SK-N-MC (cell line): ENCODE measurements around the gene FAM193B.
A peak's percentile ranks its signal among the peaks of the same experiment; 100 is the strongest.

ENCODE experiments used
- EZH2 ChIP-seq: fragments of 200-600 bp; sonication (generic); IDR thresholded peaks from one replicate; pipeline ENCODE4 v1.6.1; 2017; ENCODE audit warnings: antibody characterized with exemption
- FOXP2 ChIP-seq: optimal IDR thresholded peaks from 2 replicates; pipeline ENCODE3; 2011; ENCODE audit warnings: mild to moderate bottlenecking, moderate library complexity; ENCODE audit not compliant: insufficient read depth; ENCODE audit errors: extremely low read length, control extremely low read depth
- POLR2AphosphoS5 ChIP-seq: IDR thresholded peaks from 2 replicates; pipeline ENCODE4 v1.6.1; 2012; ENCODE audit warnings: mild to moderate bottlenecking, low read depth, low read length, borderline replicate concordance

GRCh38 chr5:177557041-177557647 lies 2.8 kb upstream of the FAM193B start:
- no peak for TF ChIP-seq EZH2
- peak; percentile 18; the same call in 1 of the 2 replicates for TF ChIP-seq POLR2AphosphoS5
- TF ChIP-seq FOXP2: no peak
